A549 (cell line): Measurements from ENCODE around the gene DCK. TPM values are rescaled to one million over a fixed set of nuclear protein-coding genes. Genes with fewer than 3 reads are reported as not detected.

Source experiments
- ATAC-seq, 2 experiments: fragments of 200-7000 bp in 1 of 2; fragments of >200 bp in 1 of 2; cut with Nextera tagmentation in 1 of 2; cut with Tn5 transposase in 1 of 2; 3 replicates each; pipeline versions ENCODE4 v1.8.0 to v1.9.1; 2018 to 2020; ENCODE audit warnings: mild to moderate bottlenecking in 1 of 2, moderate library complexity in 1 of 2
- CTCF ChIA-PET: fragments of 300-600 bp; sonication (Branson Sonifier 250); formaldehyde crosslinking; extraction: SDS; loops from one replicate; lab custom pipeline; 2021; ENCODE audit warnings: antibody characterized with exemption, inconsistent platforms; lab: Yijun Ruan, JAX
- POLR2A ChIA-PET: fragments of 350-600 bp; formaldehyde crosslinking; extraction: SDS; loops from one replicate; lab custom pipeline; 2021; ENCODE audit warnings: antibody characterized with exemption, inconsistent platforms; lab: Yijun Ruan, JAX
- DNase-seq, 2 experiments: peaks; one replicate each; pipeline versions ENCODE4 v3.0.0 to v3.0.0-alpha.2; 2011 to 2016; ENCODE audit warnings: low read depth in 1 of 2, low spot score in 1 of 2
- FAIRE-seq: peaks from 2 replicates; lab custom pipeline; 2011; peaks lifted over from hg19 to GRCh38; lab: Jason Lieb, UNC
- H3K27ac ChIP-seq, 2 experiments: fragments of >200 bp; sonication (Bioruptor Twin); formaldehyde crosslinking; 3 replicates each; pipeline ENCODE4 v1.5.1; 2016 to 2017
- H3K4me1 ChIP-seq: fragments of >200 bp; sonication (Bioruptor Twin); formaldehyde crosslinking; 3 replicates; pipeline ENCODE4 v1.6.1; 2016
- H3K4me2 ChIP-seq: fragments of >200 bp; sonication (Bioruptor Twin); formaldehyde crosslinking; 3 replicates; pipeline ENCODE4 v1.6.1; 2016
- H3K4me3 ChIP-seq: fragments of >200 bp; sonication (Bioruptor Twin); formaldehyde crosslinking; 3 replicates; pipeline ENCODE4 v1.5.1; 2016
- H3K9me3 ChIP-seq: fragments of >200 bp; sonication (Bioruptor Twin); formaldehyde crosslinking; 3 replicates; pipeline ENCODE4 v1.6.1; 2016
- CBX8 ChIP-seq: fragments of 200-600 bp; sonication (generic); IDR thresholded peaks from 2 replicates; pipeline ENCODE4 v1.6.1; 2016
- CEBPB ChIP-seq, 2 experiments: fragments of >200 bp in 1 of 2; sonication (Bioruptor Twin) in 1 of 2; formaldehyde crosslinking in 1 of 2; IDR thresholded peaks; 2 replicates each; pipeline ENCODE4 v1.6.1; 2012 to 2016
- EP300 ChIP-seq, 2 experiments: fragments of >200 bp; sonication (Bioruptor Twin); formaldehyde crosslinking; IDR thresholded peaks; 2 replicates in 1 of 2; 3 replicates in 1 of 2; pipeline ENCODE4 v1.6.1; 2016 to 2017
- FOSL2 ChIP-seq, 2 experiments: fragments of 450-650 bp in 1 of 2; fragments of >200 bp in 1 of 2; sonication (Bioruptor Twin) in 1 of 2; formaldehyde crosslinking; IDR thresholded peaks; 2 replicates each; pipeline versions ENCODE4 v1.5.0 to v1.6.1; 2016 to 2020; ENCODE audit warnings: mild to moderate bottlenecking in 1 of 2, moderate library complexity in 1 of 2
- FOXS1 ChIP-seq: fragments of 250-450 bp; sonication (Bioruptor Pico); IDR thresholded peaks from 2 replicates; pipeline ENCODE4 v1.5.0; 2020; ENCODE audit warnings: mild to moderate bottlenecking, moderate library complexity
- HEYL ChIP-seq: fragments of 250-450 bp; sonication (Bioruptor Pico); IDR thresholded peaks from 2 replicates; pipeline ENCODE4 v1.8.0; 2021; ENCODE audit warnings: mild to moderate bottlenecking, moderate library complexity
- JUN ChIP-seq, 2 experiments: fragments of >200 bp; sonication (Bioruptor Twin); formaldehyde crosslinking; IDR thresholded peaks; 2 replicates in 1 of 2; 3 replicates in 1 of 2; pipeline ENCODE4 v1.6.1; 2016 to 2017
- KDM1A ChIP-seq: fragments of 200-600 bp; sonication (generic); IDR thresholded peaks from 2 replicates; pipeline ENCODE4 v1.6.1; 2016; ENCODE audit warnings: low read depth, mild to moderate bottlenecking
- KDM5A ChIP-seq: fragments of 200-600 bp; sonication (generic); IDR thresholded peaks from 2 replicates; pipeline ENCODE4 v1.6.1; 2016; ENCODE audit warnings: antibody characterized with exemption, mild to moderate bottlenecking
- NPAS2 ChIP-seq: fragments of 250-450 bp; sonication (Bioruptor Pico); IDR thresholded peaks from 2 replicates; pipeline ENCODE4 v1.8.0; 2022; ENCODE audit warnings: mild to moderate bottlenecking, moderate library complexity, borderline replicate concordance
- RAD21 ChIP-seq, 2 experiments: fragments of >200 bp in 1 of 2; sonication (Bioruptor Twin) in 1 of 2; formaldehyde crosslinking in 1 of 2; IDR thresholded peaks in 1 of 2; conservative IDR thresholded peaks in 1 of 2; 2 replicates in 1 of 2; 3 replicates in 1 of 2; pipeline ENCODE4 v1.6.1; 2012 to 2018; ENCODE audit warnings: inconsistent platforms in 1 of 2
- SREBF2 ChIP-seq: fragments of 450-650 bp; IDR thresholded peaks from 2 replicates; pipeline ENCODE4 v1.6.1; 2014; ENCODE audit warnings: mild to moderate bottlenecking, moderate library complexity
- TP53 ChIP-seq: fragments of 250-450 bp; sonication (Bioruptor Pico); IDR thresholded peaks from 2 replicates; pipeline ENCODE4 v1.5.0; 2021; ENCODE audit warnings: mild to moderate bottlenecking, moderate library complexity
- WGBS: methylation state at CpG from one replicate; pipeline ENCODE4 v1.1.6; 2017; ENCODE audit errors: missing lambda C conversion rate; 5-methylcytosine and 5-hydroxymethylcytosine counted together
- polyA plus RNA-seq, 4 experiments: library from polyadenylated mRNA; depleted of rRNA in 3 of 4; stranded (reverse); fragments of >200 nt; fragmentation: RNase III in 1 of 4; extraction: RNeasy Plus Mini Kit Qiagen cat#74134 plus additional on column Dnase treatment in 1 of 4; gene quantifications; 2 replicates in 3 of 4; 3 replicates in 1 of 4; pipeline ENCODE4 v1.2.3, GENCODE V29; 2011 to 2017
- TF ChIP-seq, protein P1 (sequence below): fragments of 250-450 bp; sonication (Bioruptor Pico); IDR thresholded peaks from 2 replicates; pipeline ENCODE4 v1.5.0; 2021; ENCODE audit warnings: mild to moderate bottlenecking, moderate library complexity, borderline replicate concordance
- TF ChIP-seq, protein P2 (sequence below): fragments of >200 bp; sonication (Bioruptor Twin); formaldehyde crosslinking; IDR thresholded peaks from 3 replicates; pipeline ENCODE4 v1.6.1; 2016
- TF ChIP-seq, protein P3 (sequence below): fragments of 200-600 bp; sonication (generic); IDR thresholded peaks from 2 replicates; pipeline ENCODE4 v1.6.1; 2016; ENCODE audit warnings: antibody characterized with exemption, mild to moderate bottlenecking, moderate library complexity
- TF ChIP-seq, protein P4 (sequence below): fragments of 450-650 bp; IDR thresholded peaks from 2 replicates; pipeline ENCODE4 v1.6.1; 2014; ENCODE audit warnings: antibody characterized with exemption

The DCK gene
- polyA plus RNA-seq, 2 of the 4 experiments (the other 2 are of a cell fraction): 20.0 to 20.6 TPM

DNA sequence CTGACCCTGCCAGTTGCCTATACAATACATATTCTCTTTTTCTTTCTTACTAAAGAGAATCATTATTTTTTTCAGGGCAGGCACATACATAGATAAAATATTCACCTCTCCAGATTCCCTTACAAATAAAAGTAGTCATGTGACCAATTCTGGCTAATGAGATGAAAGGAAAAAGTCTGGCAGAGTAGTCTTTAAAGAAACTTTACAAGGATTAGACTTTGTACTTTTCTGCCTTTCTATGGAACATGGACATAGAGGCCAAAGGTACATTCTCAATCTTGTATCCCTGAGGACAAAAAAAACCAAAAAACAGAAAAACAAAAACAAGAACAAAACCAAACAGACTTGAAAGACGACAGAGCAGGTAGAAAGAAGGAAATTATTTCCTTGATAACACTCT is 75.6 kb downstream of the DCK start:
- no peak for DNase-seq
- ATAC-seq: no peak
- Histone ChIP-seq H3K4me3 (no peak overlapping the region), H3K9me3 (no peaks in the 10 kb centered on the region), H3K4me2 (no peak overlapping the region), H3K27ac (no peak overlapping the region), H3K4me1 (peaks cover 22% of the 10 kb centered on the region)
- CTCF ChIA-PET: no interaction called here
- TF ChIP-seq RAD21 (conservative IDR thresholded peaks at IDR 0.05 in 1 of 2, IDR thresholded peaks at IDR 0.05 in 1 of 2) (no peak), HEYL (no peak), JUN (IDR thresholded peaks at IDR 0.05) (no peak), SREBF2 (no peak), FOXS1 (CRISPR knock-in tag) (no peak), TP53 (CRISPR knock-in tag) (no peak), KDM1A (no peak), EP300 (IDR thresholded peaks at IDR 0.05) (no peak), FOSL2 (IDR thresholded peaks at IDR 0.05) (no peak), FOSL2 (CRISPR knock-in tag; IDR thresholded peaks at IDR 0.05) (no peak)
- TF ChIP-seq, protein P1, sequence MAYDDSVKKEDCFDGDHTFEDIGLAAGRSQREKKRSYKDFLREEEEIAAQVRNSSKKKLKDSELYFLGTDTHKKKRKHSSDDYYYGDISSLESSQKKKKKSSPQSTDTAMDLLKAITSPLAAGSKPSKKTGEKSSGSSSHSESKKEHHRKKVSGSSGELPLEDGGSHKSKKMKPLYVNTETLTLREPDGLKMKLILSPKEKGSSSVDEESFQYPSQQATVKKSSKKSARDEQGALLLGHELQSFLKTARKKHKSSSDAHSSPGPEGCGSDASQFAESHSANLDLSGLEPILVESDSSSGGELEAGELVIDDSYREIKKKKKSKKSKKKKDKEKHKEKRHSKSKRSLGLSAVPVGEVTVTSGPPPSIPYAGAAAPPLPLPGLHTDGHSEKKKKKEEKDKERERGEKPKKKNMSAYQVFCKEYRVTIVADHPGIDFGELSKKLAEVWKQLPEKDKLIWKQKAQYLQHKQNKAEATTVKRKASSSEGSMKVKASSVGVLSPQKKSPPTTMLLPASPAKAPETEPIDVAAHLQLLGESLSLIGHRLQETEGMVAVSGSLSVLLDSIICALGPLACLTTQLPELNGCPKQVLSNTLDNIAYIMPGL: no peak
- TF ChIP-seq, protein P2, sequence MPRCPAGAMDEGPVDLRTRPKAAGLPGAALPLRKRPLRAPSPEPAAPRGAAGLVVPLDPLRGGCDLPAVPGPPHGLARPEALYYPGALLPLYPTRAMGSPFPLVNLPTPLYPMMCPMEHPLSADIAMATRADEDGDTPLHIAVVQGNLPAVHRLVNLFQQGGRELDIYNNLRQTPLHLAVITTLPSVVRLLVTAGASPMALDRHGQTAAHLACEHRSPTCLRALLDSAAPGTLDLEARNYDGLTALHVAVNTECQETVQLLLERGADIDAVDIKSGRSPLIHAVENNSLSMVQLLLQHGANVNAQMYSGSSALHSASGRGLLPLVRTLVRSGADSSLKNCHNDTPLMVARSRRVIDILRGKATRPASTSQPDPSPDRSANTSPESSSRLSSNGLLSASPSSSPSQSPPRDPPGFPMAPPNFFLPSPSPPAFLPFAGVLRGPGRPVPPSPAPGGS: no peak
- TF ChIP-seq, protein P3, sequence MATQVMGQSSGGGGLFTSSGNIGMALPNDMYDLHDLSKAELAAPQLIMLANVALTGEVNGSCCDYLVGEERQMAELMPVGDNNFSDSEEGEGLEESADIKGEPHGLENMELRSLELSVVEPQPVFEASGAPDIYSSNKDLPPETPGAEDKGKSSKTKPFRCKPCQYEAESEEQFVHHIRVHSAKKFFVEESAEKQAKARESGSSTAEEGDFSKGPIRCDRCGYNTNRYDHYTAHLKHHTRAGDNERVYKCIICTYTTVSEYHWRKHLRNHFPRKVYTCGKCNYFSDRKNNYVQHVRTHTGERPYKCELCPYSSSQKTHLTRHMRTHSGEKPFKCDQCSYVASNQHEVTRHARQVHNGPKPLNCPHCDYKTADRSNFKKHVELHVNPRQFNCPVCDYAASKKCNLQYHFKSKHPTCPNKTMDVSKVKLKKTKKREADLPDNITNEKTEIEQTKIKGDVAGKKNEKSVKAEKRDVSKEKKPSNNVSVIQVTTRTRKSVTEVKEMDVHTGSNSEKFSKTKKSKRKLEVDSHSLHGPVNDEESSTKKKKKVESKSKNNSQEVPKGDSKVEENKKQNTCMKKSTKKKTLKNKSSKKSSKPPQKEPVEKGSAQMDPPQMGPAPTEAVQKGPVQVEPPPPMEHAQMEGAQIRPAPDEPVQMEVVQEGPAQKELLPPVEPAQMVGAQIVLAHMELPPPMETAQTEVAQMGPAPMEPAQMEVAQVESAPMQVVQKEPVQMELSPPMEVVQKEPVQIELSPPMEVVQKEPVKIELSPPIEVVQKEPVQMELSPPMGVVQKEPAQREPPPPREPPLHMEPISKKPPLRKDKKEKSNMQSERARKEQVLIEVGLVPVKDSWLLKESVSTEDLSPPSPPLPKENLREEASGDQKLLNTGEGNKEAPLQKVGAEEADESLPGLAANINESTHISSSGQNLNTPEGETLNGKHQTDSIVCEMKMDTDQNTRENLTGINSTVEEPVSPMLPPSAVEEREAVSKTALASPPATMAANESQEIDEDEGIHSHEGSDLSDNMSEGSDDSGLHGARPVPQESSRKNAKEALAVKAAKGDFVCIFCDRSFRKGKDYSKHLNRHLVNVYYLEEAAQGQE: no peak
- no peak for FAIRE-seq
- 70% methylated on average over 1 of the region's 1 CpG for WGBS
- POLR2A ChIA-PET: no interaction called here

DNA sequence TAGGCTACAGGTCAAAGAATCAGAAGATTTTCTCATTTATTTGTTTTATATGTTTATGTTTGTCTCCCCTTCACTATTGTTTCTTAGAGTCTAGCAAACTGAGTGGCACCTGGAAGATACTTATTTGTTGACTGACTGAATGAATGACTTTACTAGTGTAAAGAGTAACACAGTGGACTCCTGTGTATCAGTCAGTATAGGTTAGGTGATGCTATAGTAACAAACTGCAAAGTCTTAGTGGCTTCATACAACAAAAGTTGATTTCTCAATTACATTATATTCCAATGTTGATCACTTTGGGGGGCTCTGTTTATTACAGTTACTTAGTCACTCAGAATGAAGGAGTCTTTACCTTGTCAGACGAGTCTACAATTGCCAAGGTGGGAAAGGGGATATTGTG is 76.6 kb downstream of the DCK start:
- ChIA-PET POLR2A (no interaction called here), CTCF (no interaction called here)
- no peak overlapping the region for H3K4me2 ChIP-seq
- no peak overlapping the region for H3K27ac ChIP-seq
- TF ChIP-seq CEBPB (IDR thresholded peaks at IDR 0.05) (no peak), NPAS2 (CRISPR knock-in tag) (no peak), TP53 (CRISPR knock-in tag) (no peak), CBX8 (no peak), KDM5A (no peak)
- TF ChIP-seq, protein P4, sequence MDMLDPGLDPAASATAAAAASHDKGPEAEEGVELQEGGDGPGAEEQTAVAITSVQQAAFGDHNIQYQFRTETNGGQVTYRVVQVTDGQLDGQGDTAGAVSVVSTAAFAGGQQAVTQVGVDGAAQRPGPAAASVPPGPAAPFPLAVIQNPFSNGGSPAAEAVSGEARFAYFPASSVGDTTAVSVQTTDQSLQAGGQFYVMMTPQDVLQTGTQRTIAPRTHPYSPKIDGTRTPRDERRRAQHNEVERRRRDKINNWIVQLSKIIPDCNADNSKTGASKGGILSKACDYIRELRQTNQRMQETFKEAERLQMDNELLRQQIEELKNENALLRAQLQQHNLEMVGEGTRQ: no peak
- no peak for FAIRE-seq
- H3K9me3 ChIP-seq: no peaks in the 10 kb centered on the region
- no peak overlapping the region for H3K4me3 ChIP-seq
- no peak for ATAC-seq
- no peak for DNase-seq
- H3K4me1 ChIP-seq: peaks cover 22% of the 10 kb centered on the region
- WGBS: 74% methylated on average over 1 of the region's 1 CpG
